Measurements from ENCODE around the gene GFM2.

GRCh38 chr5:74787424-74787823, 20.5 kb upstream of the GFM2 start:
- TF ChIP-seq CTCF (IDR thresholded peaks at IDR 0.05) (no peak), ZFX (IDR thresholded peaks at IDR 0.05; ENCODE audit: borderline replicate concordance) (no peak)

Measured in 22Rv1 (cell line).